Astrocyte of the cerebellum (primary cell): ENCODE results near the gene MYH4.

Source experiments
- DNase-seq: peaks from one replicate; pipeline ENCODE4 v3.0.0-alpha.2; 2011; ENCODE audit warnings: low read depth
- H3K4me3 ChIP-seq: 2 replicates; pipeline ENCODE4 v1.5.1; 2011; ENCODE audit warnings: mild to moderate bottlenecking, low read depth, low read length, moderate library complexity
- in situ Hi-C: cut with HindIII; loops from 2 replicates; pipeline ENCODE4 v1.10.0; 2017; ENCODE audit warnings: low sequenced_read_pairs
- TF ChIP-seq, protein P1 (sequence below): IDR thresholded peaks from 2 replicates; pipeline ENCODE4 v1.5.1; 2012; ENCODE audit warnings: low read length, low read depth, moderate library complexity, mild to moderate bottlenecking; ENCODE audit errors: missing control alignments

The MYH4 gene

GRCh38 chr17:10460062-10460461 lies 9.3 kb downstream of the MYH4 start:
- H3K4me3 ChIP-seq = no peak overlapping the region
- no peak for DNase-seq
- in situ Hi-C loops = no loop called here
- TF ChIP-seq, protein P1, sequence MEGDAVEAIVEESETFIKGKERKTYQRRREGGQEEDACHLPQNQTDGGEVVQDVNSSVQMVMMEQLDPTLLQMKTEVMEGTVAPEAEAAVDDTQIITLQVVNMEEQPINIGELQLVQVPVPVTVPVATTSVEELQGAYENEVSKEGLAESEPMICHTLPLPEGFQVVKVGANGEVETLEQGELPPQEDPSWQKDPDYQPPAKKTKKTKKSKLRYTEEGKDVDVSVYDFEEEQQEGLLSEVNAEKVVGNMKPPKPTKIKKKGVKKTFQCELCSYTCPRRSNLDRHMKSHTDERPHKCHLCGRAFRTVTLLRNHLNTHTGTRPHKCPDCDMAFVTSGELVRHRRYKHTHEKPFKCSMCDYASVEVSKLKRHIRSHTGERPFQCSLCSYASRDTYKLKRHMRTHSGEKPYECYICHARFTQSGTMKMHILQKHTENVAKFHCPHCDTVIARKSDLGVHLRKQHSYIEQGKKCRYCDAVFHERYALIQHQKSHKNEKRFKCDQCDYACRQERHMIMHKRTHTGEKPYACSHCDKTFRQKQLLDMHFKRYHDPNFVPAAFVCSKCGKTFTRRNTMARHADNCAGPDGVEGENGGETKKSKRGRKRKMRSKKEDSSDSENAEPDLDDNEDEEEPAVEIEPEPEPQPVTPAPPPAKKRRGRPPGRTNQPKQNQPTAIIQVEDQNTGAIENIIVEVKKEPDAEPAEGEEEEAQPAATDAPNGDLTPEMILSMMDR = no peak

GRCh38 chr17:10458701-10459100 lies 10.7 kb downstream of the MYH4 start:
- no peak for DNase-seq
- in situ Hi-C loops = no loop called here
- TF ChIP-seq, protein P1 = no peak
- no peak overlapping the region for H3K4me3 ChIP-seq

DNA sequence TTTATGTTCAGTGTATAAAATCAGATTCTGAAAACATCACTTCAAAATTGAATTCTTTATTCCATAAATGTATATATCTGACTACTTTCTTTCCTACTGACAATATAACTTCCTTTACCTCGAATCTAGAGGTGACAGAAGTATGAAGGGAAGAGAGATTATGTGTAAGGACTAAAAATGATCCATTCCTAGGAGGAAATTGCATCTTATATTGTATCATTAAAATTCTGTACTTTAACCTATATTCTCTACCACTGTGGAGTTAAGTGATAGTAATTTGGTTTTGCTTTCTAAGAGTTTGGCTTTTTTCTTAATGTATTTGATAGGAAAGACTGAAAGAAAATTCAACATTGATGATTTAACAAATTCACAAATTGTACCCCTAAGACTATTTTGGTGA lies 11.4 kb downstream of the MYH4 start:
- no peak for DNase-seq
- TF ChIP-seq, protein P1 = no peak
- in situ Hi-C loops = no loop called here
- H3K4me3 ChIP-seq = no peak overlapping the region

DNA sequence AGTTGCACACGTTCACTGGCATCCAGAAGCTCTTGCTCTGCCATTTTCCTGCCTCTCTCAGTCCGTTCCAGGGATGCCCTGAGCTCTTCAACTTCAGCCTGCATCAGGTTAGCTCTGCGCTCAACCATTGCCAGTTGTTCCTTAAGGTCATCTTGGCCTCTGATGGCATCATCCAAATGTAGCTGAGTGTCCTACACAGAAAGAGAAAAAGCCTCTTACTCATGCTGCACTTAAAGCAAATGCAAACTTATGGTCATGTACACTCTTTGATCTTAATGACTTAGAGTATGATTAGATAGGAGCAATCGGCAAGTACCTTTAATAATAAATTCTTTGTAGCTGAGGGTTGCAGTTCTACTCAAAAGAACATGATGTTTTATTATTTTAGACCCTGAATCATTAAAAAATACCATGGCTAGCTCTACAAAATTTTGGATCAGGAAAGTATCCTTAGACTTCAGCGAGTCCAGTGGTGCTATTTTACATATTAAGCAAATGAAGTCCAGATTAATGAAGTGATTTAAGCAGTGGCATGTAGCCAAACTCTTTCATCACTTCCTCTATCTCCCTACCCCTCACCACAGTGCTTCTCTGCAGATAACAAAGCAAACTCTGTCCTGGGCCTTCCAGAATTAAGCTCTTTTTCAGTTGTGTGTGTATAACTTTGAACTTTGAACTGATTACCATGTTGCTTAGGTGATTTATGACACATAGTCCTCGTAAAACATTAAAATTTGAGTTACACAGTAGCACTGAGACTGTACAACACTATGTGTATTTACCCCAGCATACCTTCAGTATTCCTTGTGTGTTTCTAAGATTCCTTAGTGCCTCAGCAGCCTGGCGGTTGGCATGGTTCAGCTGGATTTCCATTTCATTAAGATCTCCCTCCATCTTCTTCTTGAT lies 22.1 kb downstream of the MYH4 start:
- DNase-seq = no peak
- in situ Hi-C loops = no loop called here
- TF ChIP-seq, protein P1 = no peak
- H3K4me3 ChIP-seq = no peak overlapping the region

- no peak overlapping the region for H3K4me3 ChIP-seq
- in situ Hi-C loops = no loop called here
- DNase-seq = no peak
- TF ChIP-seq, protein P1 = no peak
These were observed 29.5 kb downstream of the MYH4 start for GRCh38 chr17:10439816-10440215.

- no peak for DNase-seq
- H3K4me3 ChIP-seq = no peak overlapping the region
- in situ Hi-C loops = no loop called here
- TF ChIP-seq, protein P1 = no peak
These were observed 34.3 kb downstream of the MYH4 start for GRCh38 chr17:10435096-10435495.
